Brain microvascular endothelial cell (primary cell): ENCODE data around the gene FES.

Source experiments
- DNase-seq: peaks from one replicate; pipeline ENCODE4 v3.0.0-alpha.2; 2020
- H3K27ac ChIP-seq: fragments of 250-450 bp; sonication (Bioruptor Pico); 2 replicates; pipeline ENCODE4 v1.5.1; 2020; ENCODE audit warnings: mild to moderate bottlenecking, moderate library complexity
- H3K27me3 ChIP-seq: fragments of 250-450 bp; sonication (Bioruptor Pico); replicated peaks from 2 replicates; pipeline ENCODE4 v1.5.1; 2020; ENCODE audit warnings: mild to moderate bottlenecking
- H3K36me3 ChIP-seq: fragments of 250-450 bp; sonication (Bioruptor Pico); replicated peaks from 2 replicates; pipeline ENCODE4 v1.5.1; 2020; ENCODE audit warnings: mild to moderate bottlenecking
- H3K4me3 ChIP-seq: 2 replicates; pipeline ENCODE4 v1.5.1; 2011; ENCODE audit warnings: low read depth, mild to moderate bottlenecking, control low read depth, low read length, moderate library complexity
- CTCF ChIP-seq: IDR thresholded peaks from 2 replicates; pipeline ENCODE4 v1.5.1; 2011; ENCODE audit warnings: low read depth, mild to moderate bottlenecking, moderate library complexity, low read length, control low read depth, inconsistent platforms; ENCODE audit errors: missing control alignments
- in situ Hi-C: cut with HindIII; loops from 2 replicates; pipeline ENCODE4 v1.10.0; 2017; ENCODE audit warnings: low sequenced_read_pairs, low pct_ligation_motif_present

The FES gene

GRCh38 chr15:90883526-90883975 lies 753 bp upstream of the FES start:
- peak overlapping the region; percentile 65 for H3K27ac ChIP-seq
- peak overlapping the region; percentile 57 for H3K4me3 ChIP-seq
- DNase-seq: no peak
- H3K36me3 ChIP-seq: peaks cover 40% of the 10 kb centered on the region
- no peak for TF ChIP-seq CTCF
- no peaks in the 10 kb centered on the region for H3K27me3 ChIP-seq
- in situ Hi-C loops: no loop called here

- H3K27me3 ChIP-seq: no peaks in the 10 kb centered on the region
- TF ChIP-seq CTCF: peak; percentile 1
- peak overlapping the region; percentile 65 for H3K27ac ChIP-seq
- DNase-seq: no peak
- peak overlapping the region; percentile 57 for H3K4me3 ChIP-seq
- H3K36me3 ChIP-seq: peaks cover 27% of the 10 kb centered on the region
- in situ Hi-C loops: no loop called here
Observed at GRCh38 chr15:90884719-90885431, 571 bp downstream of the FES start.

GRCh38 chr15:90885432-90886290 lies 1.4 kb downstream of the FES start:
- DNase-seq: peak; percentile 43
- Histone ChIP-seq H3K4me3 (no peak overlapping the region), H3K27me3 (no peaks in the 10 kb centered on the region), H3K36me3 (peaks cover 19% of the 10 kb centered on the region), H3K27ac (no peak overlapping the region)
- TF ChIP-seq CTCF: peak; percentile 98
- in situ Hi-C loops: no loop called here

GRCh38 chr15:90886291-90886614 lies 1.9 kb downstream of the FES start:
- in situ Hi-C loops: no loop called here
- Histone ChIP-seq H3K27me3 (no peaks in the 10 kb centered on the region), H3K27ac (no peak overlapping the region), H3K36me3 (peaks cover 13% of the 10 kb centered on the region), H3K4me3 (no peak overlapping the region)
- DNase-seq: no peak
- no peak for TF ChIP-seq CTCF

- DNase-seq: no peak
- Histone ChIP-seq H3K27ac (no peak overlapping the region), H3K4me3 (no peak overlapping the region), H3K27me3 (no peaks in the 10 kb centered on the region), H3K36me3 (peaks cover 9% of the 10 kb centered on the region)
- TF ChIP-seq CTCF: no peak
- in situ Hi-C loops: no loop called here
Observed at GRCh38 chr15:90887037-90887481, 2.8 kb downstream of the FES start.
